ENCODE results near the gene ZNF69. TPM values are rescaled to one million over a fixed set of nuclear protein-coding genes. Genes with fewer than 3 reads are reported as not detected.
"Not testable (repeated sequence)": the region's sequence is repeated elsewhere in the genome, so short reads cannot be mapped to it uniquely, and the experiment has no call there.

ZNF69 gene
- total and polyA plus RNA-seq, 4 donors: 1.3 to 10.8 (median 7.3) TPM

GRCh38 chr19:11860721-11861120 is 26.9 kb upstream of the ZNF69 start:
- intact Hi-C loops (cut with DNase I): no loop called here
- H3K4me3 ChIP-seq (ENCODE audit: low read length in 2 of 2): no peak overlapping the region
- H3K36me3 ChIP-seq (ENCODE audit: control insufficient read depth in 1 of 2, insufficient read depth in 2 of 2, low read length in 1 of 2): peaks cover 0 to 7% of the 10 kb centered on the region in 2 donors
- peaks cover 31% of the 10 kb centered on the region for H3K9me3 ChIP-seq (ENCODE audit: control insufficient read depth, low read length)
- H3K4me1 ChIP-seq (ENCODE audit: control insufficient read depth in 1 of 2, insufficient read depth in 2 of 2, low read length in 2 of 2): no peaks in the 10 kb centered on the region
- DNase-seq (no peak), ATAC-seq (ENCODE audit: low FRiP score) (no peak)
- H3K27me3 ChIP-seq (ENCODE audit: control insufficient read depth in 1 of 2, insufficient read depth in 2 of 2, low read length in 1 of 2): no peaks in the 10 kb centered on the region
- 96 to 98% methylated on average over 7 of the region's 7 CpGs for WGBS, 2 donors
- H3K27ac ChIP-seq (ENCODE audit: low read depth in 1 of 2, low read length in 2 of 2): no peak overlapping the region

- H3K27me3 ChIP-seq (ENCODE audit: control insufficient read depth in 1 of 2, insufficient read depth in 2 of 2, low read length in 1 of 2): no peaks in the 10 kb centered on the region
- intact Hi-C loops (cut with DNase I): no loop called here
- H3K36me3 ChIP-seq (ENCODE audit: control insufficient read depth in 1 of 2, insufficient read depth in 2 of 2, low read length in 1 of 2): peaks cover 0 to 10% of the 10 kb centered on the region in 2 donors
- whole genome bisulfite sequencing, 2 donors: 98 to 99% methylated on average over 2 of the region's 2 CpGs
- peaks cover 32% of the 10 kb centered on the region for H3K9me3 ChIP-seq (ENCODE audit: control insufficient read depth, low read length)
- H3K4me3 ChIP-seq (ENCODE audit: low read length in 2 of 2): no peak overlapping the region
- no peaks in the 10 kb centered on the region for H3K4me1 ChIP-seq (ENCODE audit: control insufficient read depth in 1 of 2, insufficient read depth in 2 of 2, low read length in 2 of 2)
- DNase-seq (no peak), ATAC-seq (ENCODE audit: low FRiP score) (no peak)
- H3K27ac ChIP-seq (ENCODE audit: low read depth in 1 of 2, low read length in 2 of 2): no peak overlapping the region
Observed at GRCh38 chr19:11861301-11861700, 26.3 kb upstream of the ZNF69 start.

GRCh38 chr19:11867766-11868165 is 19.8 kb upstream of the ZNF69 start:
- peaks cover 25% of the 10 kb centered on the region for H3K9me3 ChIP-seq (ENCODE audit: control insufficient read depth, low read length)
- H3K4me3 ChIP-seq (ENCODE audit: low read length in 2 of 2); H3K27me3 ChIP-seq (ENCODE audit: control insufficient read depth in 1 of 2, insufficient read depth in 2 of 2, low read length in 1 of 2); H3K27ac ChIP-seq (ENCODE audit: low read depth in 1 of 2, low read length in 2 of 2); ATAC-seq (ENCODE audit: low FRiP score); DNase-seq; H3K4me1 ChIP-seq (ENCODE audit: control insufficient read depth in 1 of 2, insufficient read depth in 2 of 2, low read length in 2 of 2); intact Hi-C loops (cut with DNase I): not testable (repeated sequence)
- WGBS, 2 donors: 35 to 56% methylated on average over 4 of the region's 4 CpGs
- H3K36me3 ChIP-seq (ENCODE audit: control insufficient read depth in 1 of 2, insufficient read depth in 2 of 2, low read length in 1 of 2): peaks cover 8 to 18% of the 10 kb centered on the region in 2 donors

- 96 to 97% methylated on average over 8 of the region's 8 CpGs for WGBS, 2 donors
- peaks cover 8 to 17% of the 10 kb centered on the region in 2 donors for H3K36me3 ChIP-seq (ENCODE audit: control insufficient read depth in 1 of 2, insufficient read depth in 2 of 2, low read length in 1 of 2)
Observed at GRCh38 chr19:11868188-11868587, 19.4 kb upstream of the ZNF69 start.

GRCh38 chr19:11872624-11873023 is 15.0 kb upstream of the ZNF69 start:
- no peaks in the 10 kb centered on the region for H3K4me1 ChIP-seq (ENCODE audit: control insufficient read depth in 1 of 2, insufficient read depth in 2 of 2, low read length in 2 of 2)
- intact Hi-C loops (cut with DNase I): no loop called here

More at GRCh38 chr19:11868188-11868587, 19.4 kb upstream of the ZNF69 start:
- DNase-seq (no peak), ATAC-seq (ENCODE audit: low FRiP score) (no peak)
- Histone ChIP-seq H3K4me1 (ENCODE audit: control insufficient read depth in 1 of 2, insufficient read depth in 2 of 2, low read length in 2 of 2) (no peaks in the 10 kb centered on the region), H3K27me3 (ENCODE audit: control insufficient read depth in 1 of 2, insufficient read depth in 2 of 2, low read length in 1 of 2) (no peaks in the 10 kb centered on the region), H3K4me3 (ENCODE audit: low read length in 2 of 2) (no peak overlapping the region), H3K9me3 (ENCODE audit: control insufficient read depth, low read length) (peaks cover 25% of the 10 kb centered on the region), H3K27ac (ENCODE audit: low read depth in 1 of 2, low read length in 2 of 2) (no peak overlapping the region)
- intact Hi-C loops (cut with DNase I): no loop called here

GRCh38 chr19:11873762-11874161 is 13.8 kb upstream of the ZNF69 start:
- ATAC-seq (ENCODE audit: low FRiP score) (no peak), DNase-seq (no peak)
- Histone ChIP-seq H3K27ac (ENCODE audit: low read depth in 1 of 2, low read length in 2 of 2) (no peak overlapping the region), H3K4me1 (ENCODE audit: control insufficient read depth in 1 of 2, insufficient read depth in 2 of 2, low read length in 2 of 2) (no peaks in the 10 kb centered on the region), H3K27me3 (ENCODE audit: control insufficient read depth in 1 of 2, insufficient read depth in 2 of 2, low read length in 1 of 2) (no peaks in the 10 kb centered on the region), H3K36me3 (ENCODE audit: control insufficient read depth in 1 of 2, insufficient read depth in 2 of 2, low read length in 1 of 2) (no peaks in the 10 kb centered on the region), H3K4me3 (ENCODE audit: low read length in 2 of 2) (no peak overlapping the region), H3K9me3 (ENCODE audit: control insufficient read depth, low read length) (peaks cover 10% of the 10 kb centered on the region)
- 88 to 89% methylated on average over 1 of the region's 1 CpG for WGBS, 2 donors
- intact Hi-C loops (cut with DNase I): no loop called here

More at GRCh38 chr19:11872624-11873023, 15.0 kb upstream of the ZNF69 start:
- no peak for DNase-seq
- H3K27ac ChIP-seq (ENCODE audit: low read depth in 1 of 2, low read length in 2 of 2): no peak overlapping the region
- 94 to 95% methylated on average over 9 of the region's 9 CpGs for WGBS, 2 donors
- no peak for ATAC-seq (ENCODE audit: low FRiP score)
- no peaks in the 10 kb centered on the region for H3K27me3 ChIP-seq (ENCODE audit: control insufficient read depth in 1 of 2, insufficient read depth in 2 of 2, low read length in 1 of 2)
- peaks cover 14% of the 10 kb centered on the region for H3K9me3 ChIP-seq (ENCODE audit: control insufficient read depth, low read length)
- H3K36me3 ChIP-seq (ENCODE audit: control insufficient read depth in 1 of 2, insufficient read depth in 2 of 2, low read length in 1 of 2): peaks cover 5 to 8% of the 10 kb centered on the region in 2 donors
- H3K4me3 ChIP-seq (ENCODE audit: low read length in 2 of 2): no peak overlapping the region

- not testable (repeated sequence) for H3K27me3 ChIP-seq (ENCODE audit: control insufficient read depth in 1 of 2, insufficient read depth in 2 of 2, low read length in 1 of 2); H3K9me3 ChIP-seq (ENCODE audit: control insufficient read depth, low read length); DNase-seq; H3K4me3 ChIP-seq (ENCODE audit: low read length in 2 of 2); H3K36me3 ChIP-seq (ENCODE audit: control insufficient read depth in 1 of 2, insufficient read depth in 2 of 2, low read length in 1 of 2); H3K27ac ChIP-seq (ENCODE audit: low read depth in 1 of 2, low read length in 2 of 2); H3K4me1 ChIP-seq (ENCODE audit: control insufficient read depth in 1 of 2, insufficient read depth in 2 of 2, low read length in 2 of 2); ATAC-seq (ENCODE audit: low FRiP score)
- intact Hi-C loops (cut with DNase I): loop anchor here (5.0 to 10.0 kb wide), 3 partner anchors 85 to 175 kb away; partner anchors contain the start of genes ZNF491 (in 1 of the 2) and ZNF878 (in 1 of the 2)
- 72 to 79% methylated on average over 14 to 16 of the region's 16 CpGs for WGBS, 2 donors
Observed at GRCh38 chr19:11879687-11880266, 7.8 kb upstream of the ZNF69 start.

- WGBS, 2 donors: 90 to 94% methylated on average over 12 of the region's 12 CpGs
- Histone ChIP-seq H3K4me1 (ENCODE audit: control insufficient read depth in 1 of 2, insufficient read depth in 2 of 2, low read length in 2 of 2) (no peaks in the 10 kb centered on the region), H3K9me3 (ENCODE audit: control insufficient read depth, low read length) (no peaks in the 10 kb centered on the region), H3K27ac (ENCODE audit: low read depth in 1 of 2, low read length in 2 of 2) (no peak overlapping the region), H3K27me3 (ENCODE audit: control insufficient read depth in 1 of 2, insufficient read depth in 2 of 2, low read length in 1 of 2) (no peaks in the 10 kb centered on the region), H3K36me3 (ENCODE audit: control insufficient read depth in 1 of 2, insufficient read depth in 2 of 2, low read length in 1 of 2) (no peaks in the 10 kb centered on the region), H3K4me3 (ENCODE audit: low read length in 2 of 2) (no peak overlapping the region)
- DNase-seq (no peak), ATAC-seq (ENCODE audit: low FRiP score) (no peak)
- intact Hi-C loops (cut with DNase I): loop anchor here (5.0 to 10.0 kb wide), 3 partner anchors 86 to 174 kb away; partner anchors contain the start of genes ZNF491 (in 1 of the 2) and ZNF878 (in 1 of the 2)
Observed at GRCh38 chr19:11880598-11880997, 7.0 kb upstream of the ZNF69 start.

- Histone ChIP-seq H3K36me3 (ENCODE audit: control insufficient read depth in 1 of 2, insufficient read depth in 2 of 2, low read length in 1 of 2) (no peaks in the 10 kb centered on the region), H3K9me3 (ENCODE audit: control insufficient read depth, low read length) (no peaks in the 10 kb centered on the region), H3K4me1 (ENCODE audit: control insufficient read depth in 1 of 2, insufficient read depth in 2 of 2, low read length in 2 of 2) (no peaks in the 10 kb centered on the region), H3K27ac (ENCODE audit: low read depth in 1 of 2, low read length in 2 of 2) (no peak overlapping the region), H3K4me3 (ENCODE audit: low read length in 2 of 2) (no peak overlapping the region), H3K27me3 (ENCODE audit: control insufficient read depth in 1 of 2, insufficient read depth in 2 of 2, low read length in 1 of 2) (no peaks in the 10 kb centered on the region)
- ATAC-seq (ENCODE audit: low FRiP score) (peak; percentile 56), DNase-seq (peak; percentile 50 to 69)
- 15 to 16% methylated on average over 10 of the region's 10 CpGs for WGBS, 2 donors
- intact Hi-C loops (cut with DNase I): loop anchor here (5.0 to 10.0 kb wide), 3 partner anchors 86 to 174 kb away; partner anchors contain the start of genes ZNF491 (in 1 of the 2) and ZNF878 (in 1 of the 2)
Observed at GRCh38 chr19:11881151-11881800, 6.3 kb upstream of the ZNF69 start.
